Osteocyte (in vitro differentiated cells): ENCODE measurements around the gene PRDM5. TPM values are rescaled to one million over a fixed set of nuclear protein-coding genes. Genes with fewer than 3 reads are reported as not detected.

Experiments
- DNase-seq: peaks from one replicate; pipeline ENCODE4 v3.0.0; 2021; ENCODE audit warnings: mixed read lengths; ENCODE audit not compliant: unreplicated experiment; ENCODE audit errors: extremely low spot score
- H3K27ac Mint-ChIP-seq: one replicate; pipeline ENCODE4 v1.8.0; 2021; ENCODE audit warnings: mild to moderate bottlenecking, mixed read lengths; ENCODE audit not compliant: unreplicated experiment
- H3K27me3 Mint-ChIP-seq: one replicate; pipeline ENCODE4 v1.8.0; 2021; ENCODE audit warnings: mixed read lengths; ENCODE audit not compliant: unreplicated experiment
- H3K36me3 Mint-ChIP-seq: one replicate; pipeline ENCODE4 v1.8.0; 2021; ENCODE audit warnings: mixed read lengths; ENCODE audit not compliant: unreplicated experiment
- H3K4me1 Mint-ChIP-seq: one replicate; pipeline ENCODE4 v1.8.0; 2021; ENCODE audit warnings: mixed read lengths; ENCODE audit not compliant: unreplicated experiment
- H3K4me3 Mint-ChIP-seq: one replicate; pipeline ENCODE4 v1.8.0; 2021; ENCODE audit warnings: mild to moderate bottlenecking, moderate library complexity, mixed read lengths; ENCODE audit not compliant: unreplicated experiment
- H3K9me3 Mint-ChIP-seq: one replicate; pipeline ENCODE4 v1.8.0; 2021; ENCODE audit warnings: mixed read lengths; ENCODE audit not compliant: unreplicated experiment
- total RNA-seq: library from RNA; stranded (reverse); gene quantifications from 2 replicates; pipeline ENCODE4 v1.2.1, GENCODE V29; 2021
- TF ChIP-seq, protein P1 (sequence below): fragments of 200-600 bp; sonication (generic); IDR thresholded peaks from 2 replicates; pipeline ENCODE4 v1.5.0; 2021; ENCODE audit warnings: antibody characterized with exemption, mild to moderate bottlenecking, moderate library complexity

The PRDM5 gene
- total RNA-seq, 1 donor from 2014 or later = 9.4 TPM

DNA sequence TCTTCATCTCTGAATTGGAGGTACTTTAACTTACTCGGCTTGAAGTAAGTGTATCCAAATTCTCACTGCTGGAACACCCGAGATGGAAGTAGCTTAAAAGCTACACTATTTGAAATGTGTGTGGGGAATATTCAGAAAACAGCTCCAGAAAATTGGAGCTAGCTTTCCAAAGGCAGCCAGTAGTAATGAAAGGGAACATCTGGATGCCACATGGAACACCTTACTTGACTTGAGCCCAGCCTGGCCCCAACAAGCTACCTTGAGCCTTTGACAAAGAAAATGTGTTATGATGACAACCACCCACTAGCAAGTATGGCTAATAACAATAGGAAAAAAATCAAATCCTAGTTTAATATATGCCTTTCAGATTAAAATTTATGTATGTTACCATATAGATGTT, 161.5 kb downstream of the PRDM5 start:
- H3K27ac Mint-ChIP-seq = no peak overlapping the region
- no peak overlapping the region for H3K4me3 Mint-ChIP-seq
- H3K36me3 Mint-ChIP-seq = peaks cover 2% of the 10 kb centered on the region
- H3K9me3 Mint-ChIP-seq = no peaks in the 10 kb centered on the region
- DNase-seq = no peak
- TF ChIP-seq, protein P1, sequence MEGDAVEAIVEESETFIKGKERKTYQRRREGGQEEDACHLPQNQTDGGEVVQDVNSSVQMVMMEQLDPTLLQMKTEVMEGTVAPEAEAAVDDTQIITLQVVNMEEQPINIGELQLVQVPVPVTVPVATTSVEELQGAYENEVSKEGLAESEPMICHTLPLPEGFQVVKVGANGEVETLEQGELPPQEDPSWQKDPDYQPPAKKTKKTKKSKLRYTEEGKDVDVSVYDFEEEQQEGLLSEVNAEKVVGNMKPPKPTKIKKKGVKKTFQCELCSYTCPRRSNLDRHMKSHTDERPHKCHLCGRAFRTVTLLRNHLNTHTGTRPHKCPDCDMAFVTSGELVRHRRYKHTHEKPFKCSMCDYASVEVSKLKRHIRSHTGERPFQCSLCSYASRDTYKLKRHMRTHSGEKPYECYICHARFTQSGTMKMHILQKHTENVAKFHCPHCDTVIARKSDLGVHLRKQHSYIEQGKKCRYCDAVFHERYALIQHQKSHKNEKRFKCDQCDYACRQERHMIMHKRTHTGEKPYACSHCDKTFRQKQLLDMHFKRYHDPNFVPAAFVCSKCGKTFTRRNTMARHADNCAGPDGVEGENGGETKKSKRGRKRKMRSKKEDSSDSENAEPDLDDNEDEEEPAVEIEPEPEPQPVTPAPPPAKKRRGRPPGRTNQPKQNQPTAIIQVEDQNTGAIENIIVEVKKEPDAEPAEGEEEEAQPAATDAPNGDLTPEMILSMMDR = no peak
- no peaks in the 10 kb centered on the region for H3K27me3 Mint-ChIP-seq
- peaks cover 10% of the 10 kb centered on the region for H3K4me1 Mint-ChIP-seq

DNA sequence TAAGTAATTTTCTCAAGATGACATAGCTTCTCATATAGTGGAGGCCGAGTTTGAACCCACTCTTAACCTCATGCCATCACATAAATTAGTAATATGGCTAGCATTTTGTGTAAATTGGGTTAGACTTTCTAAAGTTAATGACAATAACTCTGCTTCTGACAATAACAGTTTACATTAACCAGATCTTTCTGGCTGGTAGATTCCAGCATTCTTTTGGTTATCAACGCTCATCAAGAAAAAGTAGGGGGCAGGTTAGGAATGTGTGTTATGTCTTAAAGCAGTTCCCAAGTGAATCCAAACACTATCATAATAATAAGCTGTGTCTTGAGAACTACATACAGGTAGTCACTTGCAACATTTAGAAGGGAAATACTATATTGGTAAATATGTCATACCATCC, 162.5 kb downstream of the PRDM5 start:
- Mint-ChIP-seq H3K27ac (no peak overlapping the region), H3K4me3 (no peak overlapping the region), H3K27me3 (no peaks in the 10 kb centered on the region), H3K36me3 (peaks cover 2% of the 10 kb centered on the region), H3K4me1 (peaks cover 8% of the 10 kb centered on the region), H3K9me3 (no peaks in the 10 kb centered on the region)
- DNase-seq = no peak
- TF ChIP-seq, protein P1 = no peak

GRCh38 chr4:120755864-120756263, 166.7 kb downstream of the PRDM5 start:
- no peak overlapping the region for H3K4me3 Mint-ChIP-seq
- H3K9me3 Mint-ChIP-seq = peaks cover 6% of the 10 kb centered on the region
- TF ChIP-seq, protein P1 = no peak
- no peaks in the 10 kb centered on the region for H3K27me3 Mint-ChIP-seq
- no peak overlapping the region for H3K27ac Mint-ChIP-seq
- no peak for DNase-seq
- peaks cover 6% of the 10 kb centered on the region for H3K36me3 Mint-ChIP-seq
- H3K4me1 Mint-ChIP-seq = peaks cover 8% of the 10 kb centered on the region

- Mint-ChIP-seq H3K36me3 (peaks cover 12% of the 10 kb centered on the region), H3K4me1 (peaks cover 8% of the 10 kb centered on the region), H3K27me3 (no peaks in the 10 kb centered on the region), H3K9me3 (peaks cover 6% of the 10 kb centered on the region), H3K27ac (no peak overlapping the region), H3K4me3 (no peak overlapping the region)
- peak; percentile 77 for DNase-seq
- TF ChIP-seq, protein P1 = no peak
Measured at GRCh38 chr4:120754590-120754989, 167.9 kb downstream of the PRDM5 start.

DNA sequence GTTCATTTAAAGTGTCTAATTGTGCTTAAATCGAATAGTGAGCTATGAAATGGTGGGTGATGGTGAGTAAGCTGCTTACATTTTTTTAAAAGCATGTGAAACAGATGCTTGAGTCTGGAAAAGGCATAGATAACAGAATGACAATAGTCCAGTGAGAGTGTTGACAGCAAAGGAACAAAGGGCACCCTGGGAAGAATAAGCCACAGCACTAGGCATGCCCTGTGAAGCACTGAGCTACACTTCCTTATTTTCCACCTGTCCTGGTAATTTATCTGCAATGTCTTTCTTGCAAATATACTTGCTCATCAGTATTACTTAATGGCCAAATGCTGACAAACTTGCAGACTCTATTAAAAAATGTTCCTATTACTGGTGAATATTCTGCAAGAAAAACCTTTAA, 168.7 kb downstream of the PRDM5 start:
- Mint-ChIP-seq H3K4me3 (no peak overlapping the region), H3K9me3 (peaks cover 6% of the 10 kb centered on the region)

More for the DNA sequence above, 168.7 kb downstream of the PRDM5 start:
- DNase-seq = no peak
- H3K27me3 Mint-ChIP-seq = no peaks in the 10 kb centered on the region
- no peak overlapping the region for H3K27ac Mint-ChIP-seq
- TF ChIP-seq, protein P1 = no peak
- H3K4me1 Mint-ChIP-seq = peaks cover 8% of the 10 kb centered on the region
- peaks cover 12% of the 10 kb centered on the region for H3K36me3 Mint-ChIP-seq
